ENCODE measurements around the gene RAD51B.

RAD51B gene

DNA sequence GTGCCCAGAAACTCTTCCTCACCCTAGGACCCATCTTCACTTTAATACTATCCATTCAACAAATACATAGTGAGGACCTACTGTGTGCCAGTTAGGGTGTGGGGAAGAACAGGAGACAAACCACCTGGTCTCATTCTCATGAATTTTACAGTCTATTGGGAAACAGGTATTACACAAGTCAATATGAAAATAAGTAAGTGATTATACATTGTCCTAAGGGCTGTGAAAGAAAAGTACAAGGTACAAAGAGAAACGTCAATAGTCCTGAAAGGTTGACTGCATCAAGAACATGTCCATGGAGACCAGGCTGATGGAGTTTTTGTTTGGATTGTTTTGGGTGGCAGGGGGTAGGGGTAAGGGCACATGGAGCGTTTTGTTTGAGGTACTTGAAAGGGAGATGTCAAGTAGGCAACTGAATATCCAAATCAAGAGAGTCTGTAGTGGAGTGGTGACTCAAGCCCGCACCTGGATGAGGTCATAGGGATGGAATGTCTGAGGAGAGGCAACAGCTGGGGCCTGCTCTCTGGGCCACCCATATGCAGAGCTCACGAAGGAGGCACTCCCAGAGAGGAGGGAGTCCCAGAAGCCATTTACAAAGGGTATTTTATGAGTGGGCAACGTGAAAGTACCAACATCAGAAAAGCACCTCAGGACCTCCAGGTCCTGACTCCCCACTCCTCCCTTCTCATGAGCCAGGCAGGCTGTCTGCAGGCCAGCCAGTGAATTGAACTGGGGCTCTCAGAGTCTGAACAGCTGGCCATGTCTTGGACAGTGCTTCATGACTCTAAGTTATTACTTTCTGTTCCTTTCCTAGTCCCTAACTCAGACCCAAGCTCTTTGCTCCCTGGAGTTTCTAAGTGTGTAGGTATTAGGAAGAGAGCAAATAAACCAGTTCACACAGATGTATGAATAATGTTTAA, 701.3 kb downstream of the RAD51B start:
- DNase-seq: no peak

DNA sequence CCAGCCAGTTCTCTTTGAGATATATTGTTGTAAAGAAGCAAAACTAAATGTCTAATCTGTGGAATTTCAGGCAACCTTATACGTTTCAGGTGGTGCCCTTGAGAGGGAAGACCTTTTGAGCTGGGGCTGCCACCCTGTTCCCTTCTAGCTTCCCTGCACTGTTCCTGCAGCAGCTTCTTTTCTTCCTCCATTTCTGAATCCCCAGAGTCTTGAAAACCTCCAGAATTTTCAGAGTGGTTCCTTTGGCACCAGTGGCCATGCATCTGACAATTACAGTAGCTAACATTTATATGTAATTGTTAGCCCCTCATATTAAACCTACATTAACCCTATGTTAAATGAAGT, 702.0 kb downstream of the RAD51B start:
- DNase-seq: no peak

DNA sequence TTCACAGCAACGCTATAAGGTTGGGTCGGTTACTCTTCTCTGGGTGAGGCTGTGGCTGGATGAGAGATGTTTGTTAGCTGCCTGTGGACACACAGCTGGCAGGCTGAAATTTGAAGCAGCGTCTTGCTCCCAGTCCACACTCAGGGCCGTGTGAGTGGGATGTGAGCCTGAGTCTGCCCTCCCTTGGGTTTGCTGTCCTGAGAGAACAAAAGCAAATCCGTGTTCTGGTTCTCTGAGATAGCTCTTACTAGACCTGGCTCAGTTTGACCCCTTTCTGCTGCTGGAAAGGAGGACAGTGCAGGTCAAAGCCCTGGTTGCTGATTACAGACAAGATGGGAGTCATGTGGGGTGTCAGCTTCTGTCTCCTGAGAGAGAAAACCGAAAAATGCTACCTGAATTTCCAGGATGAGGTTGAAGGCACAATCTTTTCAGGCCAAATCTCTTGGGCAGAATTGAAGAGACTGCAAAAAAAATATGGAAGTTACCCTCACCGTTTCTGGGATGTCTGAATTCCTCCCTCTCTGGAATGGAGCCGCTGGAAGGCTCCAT, 702.5 kb downstream of the RAD51B start:
- no peak for DNase-seq

- DNase-seq: no peak
Measured at GRCh38 chr14:68522510-68523325, 703.1 kb downstream of the RAD51B start.

DNA sequence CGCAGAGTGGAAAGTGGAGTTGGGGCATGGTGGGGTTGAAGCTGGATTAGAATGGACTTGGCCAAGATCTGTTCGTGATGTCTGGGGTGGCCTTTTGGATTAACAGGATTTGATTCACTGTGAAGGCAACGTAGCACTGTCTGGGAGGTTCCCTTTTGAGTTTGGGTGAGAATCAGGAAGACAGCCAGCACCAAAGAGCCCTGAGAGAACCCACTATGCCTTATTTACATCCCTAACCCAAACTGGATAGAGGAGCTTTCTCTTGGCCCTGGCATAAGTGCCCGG, 703.7 kb downstream of the RAD51B start:
- no peak for DNase-seq

DNA sequence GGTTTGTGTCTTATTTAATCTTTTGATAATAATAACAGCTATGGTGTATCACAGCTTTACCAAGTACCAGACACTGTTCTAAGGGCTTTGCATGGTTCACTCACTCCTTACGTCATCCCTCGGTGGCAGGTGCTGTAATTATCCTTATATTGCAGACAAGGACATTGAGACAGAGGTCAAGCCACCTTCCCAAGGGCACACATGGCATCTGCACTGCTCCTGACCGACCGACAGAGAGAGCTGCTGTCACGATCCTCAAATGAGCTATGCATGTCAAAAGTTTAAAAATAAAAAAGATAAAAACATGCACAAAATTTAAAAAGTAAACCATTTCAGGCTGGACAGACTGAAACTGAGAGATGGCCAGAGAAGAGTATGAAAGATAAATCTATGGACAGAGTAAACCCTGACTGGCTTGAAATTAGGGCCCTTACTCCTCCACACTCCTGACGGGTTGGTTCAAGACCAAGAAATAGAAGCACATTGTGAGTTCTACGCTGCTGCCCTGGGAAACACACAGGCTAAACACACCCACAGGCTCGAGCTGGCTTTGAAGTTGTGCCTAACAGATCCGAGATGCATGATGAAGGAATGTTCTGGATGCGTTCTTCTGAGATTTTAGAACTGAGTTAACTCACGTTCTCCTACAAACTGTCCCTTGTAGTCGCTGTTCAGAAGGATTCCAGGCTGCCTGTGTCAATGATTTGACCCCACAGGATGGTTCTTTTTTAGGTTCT, 704.6 kb downstream of the RAD51B start:
- DNase-seq: no peak

- no peak for DNase-seq
Measured at GRCh38 chr14:68525516-68525915, 705.9 kb downstream of the RAD51B start.

GRCh38 chr14:68526512-68527091, 707.0 kb downstream of the RAD51B start:
- peak; percentile 52 to 59 (median 54) for DNase-seq

- no peak for DNase-seq
Measured at GRCh38 chr14:68527329-68527851, 707.8 kb downstream of the RAD51B start.

- DNase-seq: peak; percentile 31 to 69 (median 61)
Measured at GRCh38 chr14:68528040-68528687, 708.6 kb downstream of the RAD51B start.

DNA sequence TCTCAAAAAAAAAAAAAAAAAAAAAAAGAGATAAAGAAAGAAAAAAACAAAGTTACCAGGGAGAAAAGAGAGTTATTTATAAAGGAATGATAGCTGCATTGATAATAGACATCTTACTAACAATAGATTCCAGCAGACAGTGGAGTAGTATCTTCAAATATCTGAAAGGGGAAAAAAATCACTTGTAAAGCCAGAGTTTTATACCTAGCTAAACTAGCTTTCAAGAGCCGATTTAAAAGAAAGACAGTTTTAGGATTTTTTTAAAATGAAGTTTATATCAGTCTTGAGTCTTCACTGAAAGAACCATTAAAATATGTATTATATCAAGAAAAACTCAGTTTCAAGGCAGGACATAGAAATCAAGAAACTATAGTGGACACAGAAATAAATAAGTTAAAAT, 710.9 kb downstream of the RAD51B start:
- no peak for DNase-seq

- no peak for DNase-seq
Measured at GRCh38 chr14:68532496-68532895, 712.9 kb downstream of the RAD51B start.

GRCh38 chr14:68534276-68534675, 714.7 kb downstream of the RAD51B start:
- no peak for DNase-seq

GRCh38 chr14:68535404-68536017, 715.9 kb downstream of the RAD51B start:
- DNase-seq: no peak

GRCh38 chr14:68536018-68536410, 716.4 kb downstream of the RAD51B start:
- no peak for DNase-seq

DNA sequence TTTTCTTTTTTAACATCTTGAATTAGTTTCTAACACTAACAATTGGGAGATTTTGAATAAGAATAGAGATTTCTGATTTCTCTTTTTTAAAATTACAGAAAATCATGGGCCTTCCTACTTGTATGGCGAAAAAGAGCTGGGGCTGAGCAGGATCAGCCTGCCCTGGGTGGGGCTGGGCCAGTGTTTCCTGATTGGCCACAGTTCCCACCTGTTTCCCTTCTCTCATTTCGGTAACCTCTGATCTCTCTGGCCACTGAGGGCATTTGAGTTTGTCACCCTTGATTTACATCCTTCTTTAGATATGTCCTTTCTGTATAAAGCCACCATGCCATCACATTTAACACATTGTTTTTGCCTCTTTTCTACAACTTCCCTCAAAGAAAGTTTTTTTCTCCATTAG, 719.1 kb downstream of the RAD51B start:
- DNase-seq: no peak

DNA sequence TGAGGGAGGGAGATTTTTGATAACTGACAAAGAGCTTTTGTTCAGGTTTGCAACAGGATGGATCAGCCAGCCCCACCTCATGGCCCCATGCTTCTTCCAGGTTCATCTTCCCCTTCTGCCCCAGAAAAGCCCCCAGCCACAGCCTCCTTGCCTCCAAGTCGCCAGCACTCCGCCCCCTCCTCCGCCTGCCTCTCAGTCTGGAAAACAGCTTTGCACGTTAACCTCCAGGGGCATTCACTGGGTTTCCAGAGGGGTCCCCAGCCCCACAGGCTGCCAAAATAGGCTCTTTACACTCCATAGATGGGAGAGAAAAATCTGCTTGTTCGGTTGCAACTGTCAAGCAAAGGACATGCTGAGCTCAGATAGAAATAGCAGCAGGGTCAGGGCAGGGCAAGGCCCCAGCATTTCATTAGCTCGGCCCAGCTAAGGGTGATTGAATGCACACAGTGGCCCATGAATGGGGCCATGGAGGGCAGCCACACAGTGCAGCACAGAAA, 719.7 kb downstream of the RAD51B start:
- DNase-seq: no peak

DNA sequence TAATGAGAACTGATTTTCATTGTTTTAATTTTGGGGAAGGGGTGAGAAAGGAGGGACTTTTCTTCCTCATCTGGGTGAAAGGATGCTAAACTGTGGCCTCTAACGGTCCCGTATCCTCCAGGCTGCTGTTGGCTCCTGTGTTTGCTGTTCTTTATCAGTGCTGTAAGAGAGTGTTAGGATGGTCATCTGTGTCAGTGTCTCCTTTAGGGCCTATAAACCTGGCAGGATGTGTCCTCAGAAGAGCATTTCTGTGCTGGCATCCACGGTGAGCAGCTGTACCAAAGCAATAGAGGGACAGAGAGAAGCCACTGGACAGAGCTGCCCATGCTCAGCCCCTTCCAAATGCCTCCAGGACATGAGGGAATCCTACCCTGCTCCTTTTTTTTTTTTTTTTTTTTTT, 720.2 kb downstream of the RAD51B start:
- DNase-seq: no peak

- no peak for DNase-seq
Measured at GRCh38 chr14:68541178-68541896, 721.8 kb downstream of the RAD51B start.

GRCh38 chr14:68542346-68542745, 722.8 kb downstream of the RAD51B start:
- no peak for DNase-seq

DNA sequence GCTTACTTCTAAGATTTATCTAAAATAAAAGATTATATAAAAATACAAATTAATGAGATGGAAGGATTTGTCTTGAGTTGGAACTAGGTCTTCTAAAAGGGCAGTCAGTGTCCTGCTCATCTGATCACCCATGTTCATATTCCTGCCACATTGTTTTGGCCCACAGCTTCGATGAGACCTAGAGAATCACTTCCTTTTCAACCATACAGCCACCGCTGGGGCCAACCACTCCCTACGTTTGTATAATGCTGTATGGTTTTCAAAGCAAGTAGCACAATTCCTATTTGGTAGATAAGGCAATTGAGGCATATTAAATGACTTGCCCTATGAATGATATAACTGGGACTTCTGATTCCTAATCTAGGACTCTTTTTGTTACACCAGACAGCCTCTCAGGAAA, 723.9 kb downstream of the RAD51B start:
- DNase-seq: no peak

Measured in suppressor macrophage treated with lipopolysaccharide for 1 hour (primary cell).